NK-92 (cell line): ENCODE data around the gene MUC3A.
"Not testable (repeated sequence)": the region's sequence is repeated elsewhere in the genome, so short reads cannot be mapped to it uniquely, and the experiment has no call there.

ENCODE experiments used
- DNase-seq: peaks from one replicate; lab custom pipeline; 2025; ENCODE audit not compliant: unreplicated experiment; lab: John Stamatoyannopoulos, UW

MUC3A gene, protein sequence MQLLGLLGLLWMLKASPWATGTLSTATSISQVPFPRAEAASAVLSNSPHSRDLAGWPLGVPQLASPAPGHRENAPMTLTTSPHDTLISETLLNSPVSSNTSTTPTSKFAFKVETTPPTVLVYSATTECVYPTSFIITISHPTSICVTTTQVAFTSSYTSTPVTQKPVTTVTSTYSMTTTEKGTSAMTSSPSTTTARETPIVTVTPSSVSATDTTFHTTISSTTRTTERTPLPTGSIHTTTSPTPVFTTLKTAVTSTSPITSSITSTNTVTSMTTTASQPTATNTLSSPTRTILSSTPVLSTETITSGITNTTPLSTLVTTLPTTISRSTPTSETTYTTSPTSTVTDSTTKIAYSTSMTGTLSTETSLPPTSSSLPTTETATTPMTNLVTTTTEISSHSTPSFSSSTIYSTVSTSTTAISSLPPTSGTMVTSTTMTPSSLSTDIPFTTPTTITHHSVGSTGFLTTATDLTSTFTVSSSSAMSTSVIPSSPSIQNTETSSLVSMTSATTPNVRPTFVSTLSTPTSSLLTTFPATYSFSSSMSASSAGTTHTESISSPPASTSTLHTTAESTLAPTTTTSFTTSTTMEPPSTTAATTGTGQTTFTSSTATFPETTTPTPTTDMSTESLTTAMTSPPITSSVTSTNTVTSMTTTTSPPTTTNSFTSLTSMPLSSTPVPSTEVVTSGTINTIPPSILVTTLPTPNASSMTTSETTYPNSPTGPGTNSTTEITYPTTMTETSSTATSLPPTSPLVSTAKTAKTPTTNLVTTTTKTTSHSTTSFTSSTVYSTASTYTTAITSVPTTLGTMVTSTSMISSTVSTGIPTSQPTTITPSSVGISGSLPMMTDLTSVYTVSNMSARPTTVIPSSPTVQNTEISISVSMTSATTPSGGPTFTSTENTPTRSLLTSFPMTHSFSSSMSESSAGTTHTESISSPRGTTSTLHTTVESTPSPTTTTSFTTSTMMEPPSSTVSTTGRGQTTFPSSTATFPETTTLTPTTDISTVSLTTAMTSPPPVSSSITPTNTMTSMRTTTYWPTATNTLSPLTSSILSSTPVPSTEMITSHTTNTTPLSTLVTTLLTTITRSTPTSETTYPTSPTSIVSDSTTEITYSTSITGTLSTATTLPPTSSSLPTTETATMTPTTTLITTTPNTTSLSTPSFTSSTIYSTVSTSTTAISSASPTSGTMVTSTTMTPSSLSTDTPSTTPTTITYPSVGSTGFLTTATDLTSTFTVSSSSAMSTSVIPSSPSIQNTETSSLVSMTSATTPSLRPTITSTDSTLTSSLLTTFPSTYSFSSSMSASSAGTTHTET (N-terminal part only)

DNA sequence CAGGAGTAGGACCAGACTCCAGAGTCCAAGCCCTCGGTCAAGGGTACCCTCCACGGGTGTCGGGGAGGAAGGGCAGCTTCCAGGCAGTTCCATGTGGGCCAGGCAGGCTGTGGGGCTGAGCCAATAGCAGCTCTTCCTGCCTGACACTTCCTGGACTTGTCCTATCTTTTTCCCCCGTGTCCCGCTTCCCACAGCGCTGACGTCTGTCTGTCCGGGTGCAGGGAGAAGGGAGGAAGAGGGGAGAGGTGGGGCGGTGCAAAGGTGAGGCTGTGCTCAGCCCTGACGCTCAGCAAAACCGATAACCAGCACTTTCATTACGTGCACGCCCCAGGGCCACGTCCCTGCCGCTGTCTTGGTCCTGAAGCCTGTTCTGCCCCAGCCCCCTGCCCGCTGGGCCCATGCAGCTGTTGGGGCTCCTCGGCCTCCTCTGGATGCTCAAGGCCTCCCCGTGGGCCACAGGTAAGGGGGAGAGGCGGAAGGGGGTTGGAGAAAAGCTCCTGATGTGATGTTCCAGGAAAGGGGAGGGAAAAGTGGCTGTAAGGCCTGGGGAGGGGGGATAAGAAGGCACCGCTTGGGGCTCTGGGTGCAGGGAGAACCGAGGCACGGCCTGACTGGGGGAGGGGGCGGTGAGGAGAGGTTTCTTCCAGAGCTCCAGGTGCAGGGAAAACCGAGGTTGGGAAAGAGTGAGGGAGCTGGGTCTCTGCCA is at the start of gene MUC3A:
Gene MUC3A (plus strand): TSS at position 308 of the 706 bp plus-strand sequence. CDS start 91 bp downstream, at position 399.
- no peak for DNase-seq

DNA sequence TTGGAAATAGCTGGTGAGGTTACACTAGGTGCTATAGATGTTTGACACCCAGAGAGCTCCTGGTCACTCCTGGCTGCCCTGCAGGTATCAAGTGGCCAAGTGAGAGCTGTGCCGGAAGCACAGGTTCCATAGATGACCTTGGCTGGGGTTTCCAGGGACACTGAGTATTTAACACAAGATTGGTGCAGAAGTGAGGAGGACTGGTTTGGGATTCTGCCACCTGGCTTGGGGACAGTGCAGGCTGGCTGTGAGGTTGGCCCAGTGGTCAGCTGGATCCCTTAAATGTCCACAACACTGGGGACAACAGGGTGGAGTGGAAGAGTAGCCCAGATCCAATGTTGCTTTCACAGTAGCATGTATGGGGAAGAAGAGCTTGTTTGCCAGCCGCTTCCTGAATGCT is 48.4 kb upstream of the MUC3A start:
- no peak for DNase-seq

DNA sequence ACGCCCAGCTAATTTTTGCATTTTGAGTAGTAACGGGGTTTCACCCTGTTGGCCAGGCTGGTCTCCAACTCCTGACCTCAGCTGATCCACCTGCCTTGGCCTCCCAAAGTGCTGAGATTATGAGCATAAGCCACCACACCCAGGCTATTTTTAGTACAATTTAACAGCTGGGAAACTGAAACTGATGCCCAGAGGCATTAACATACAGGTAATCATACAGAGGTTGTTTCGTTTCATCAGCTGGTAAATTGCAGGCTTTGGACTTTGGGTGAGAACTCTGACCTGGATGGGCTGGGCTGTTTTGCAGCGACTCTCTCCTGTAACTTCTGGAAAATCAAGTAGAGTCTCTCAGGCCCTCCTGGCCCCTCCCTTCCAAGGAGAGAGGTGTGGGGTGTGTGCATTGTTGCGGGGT is 47.4 kb upstream of the MUC3A start:
- DNase-seq, result no peak

DNA sequence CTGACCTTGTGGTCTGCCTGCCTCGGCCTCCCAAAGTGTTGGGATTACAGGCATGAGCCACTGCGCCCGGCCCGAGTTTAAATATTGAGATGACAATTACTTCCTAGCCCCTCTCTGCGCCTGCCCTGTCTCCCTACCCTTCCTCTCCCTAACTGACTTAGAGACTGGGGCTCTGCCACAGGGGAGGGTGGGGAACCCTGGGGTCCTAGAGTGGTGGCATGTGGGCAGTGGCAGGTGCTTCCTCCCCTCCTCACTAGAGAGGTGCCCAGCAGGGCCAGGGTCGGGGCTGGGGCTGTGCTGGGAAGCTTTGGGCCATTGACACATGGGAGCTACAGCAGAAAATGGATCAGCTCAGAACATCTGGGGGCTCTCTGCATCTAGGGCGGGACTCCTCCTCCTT is 46.7 kb upstream of the MUC3A start:
- DNase-seq, result no peak

DNA sequence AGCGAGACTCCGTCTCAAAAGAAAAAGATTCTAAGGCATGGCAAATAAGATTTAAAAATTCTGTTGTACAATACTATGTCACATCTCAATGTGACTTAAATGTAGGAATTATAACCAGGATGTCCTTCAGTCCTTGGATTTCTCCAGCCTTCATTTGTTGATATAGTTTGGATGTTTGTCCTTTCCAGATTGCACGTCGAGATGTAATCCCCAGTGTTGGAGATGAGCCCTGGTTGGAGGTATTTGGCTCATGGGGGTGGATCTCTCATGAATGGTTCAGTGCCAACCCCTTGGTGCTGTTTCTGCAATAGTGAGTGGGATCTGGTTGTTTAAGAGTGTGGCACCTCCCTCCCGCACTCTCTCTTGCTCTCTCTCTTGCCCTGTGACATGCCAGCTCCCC is 40.8 kb upstream of the MUC3A start:
- DNase-seq, result no peak

DNA sequence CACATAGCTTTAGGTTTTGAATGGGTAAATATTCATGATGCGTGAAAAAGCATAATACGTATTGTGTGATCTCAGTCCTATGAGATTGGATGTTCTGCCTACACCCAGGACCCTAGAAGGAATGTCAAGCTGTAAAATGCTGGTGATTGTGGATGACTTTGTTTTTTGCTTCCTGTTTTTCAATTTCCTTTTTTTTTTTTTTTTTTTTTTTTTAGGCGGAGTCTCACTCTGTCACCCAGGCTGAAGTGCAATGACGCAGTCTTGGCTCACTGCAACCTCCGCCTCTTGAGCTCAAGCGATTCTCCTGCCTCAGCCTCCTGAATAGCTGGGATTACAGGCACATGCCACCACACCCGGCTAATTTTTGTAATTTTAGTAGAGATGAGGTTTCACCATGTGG is 38.9 kb upstream of the MUC3A start:
- DNase-seq, result not testable (repeated sequence)

DNA sequence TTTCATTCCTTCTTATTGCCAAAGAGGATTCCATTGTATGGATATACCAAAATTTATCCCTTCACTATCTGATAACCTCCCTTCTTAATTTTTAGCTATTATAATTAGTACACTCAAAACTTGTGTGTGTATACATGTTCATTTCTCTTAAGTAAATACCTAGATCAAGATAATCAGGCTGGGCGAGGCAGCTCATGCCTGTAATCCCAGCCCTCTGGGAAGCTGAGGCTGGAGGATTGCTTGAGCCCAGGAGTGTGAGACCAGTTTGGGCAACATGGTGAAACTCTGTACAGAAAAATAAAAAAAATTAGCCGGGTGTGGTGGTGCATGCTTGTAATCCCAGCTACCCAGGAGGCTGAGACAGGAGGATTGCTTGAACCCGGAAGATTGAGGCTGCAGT is 37.9 kb upstream of the MUC3A start:
- DNase-seq, result no peak

DNA sequence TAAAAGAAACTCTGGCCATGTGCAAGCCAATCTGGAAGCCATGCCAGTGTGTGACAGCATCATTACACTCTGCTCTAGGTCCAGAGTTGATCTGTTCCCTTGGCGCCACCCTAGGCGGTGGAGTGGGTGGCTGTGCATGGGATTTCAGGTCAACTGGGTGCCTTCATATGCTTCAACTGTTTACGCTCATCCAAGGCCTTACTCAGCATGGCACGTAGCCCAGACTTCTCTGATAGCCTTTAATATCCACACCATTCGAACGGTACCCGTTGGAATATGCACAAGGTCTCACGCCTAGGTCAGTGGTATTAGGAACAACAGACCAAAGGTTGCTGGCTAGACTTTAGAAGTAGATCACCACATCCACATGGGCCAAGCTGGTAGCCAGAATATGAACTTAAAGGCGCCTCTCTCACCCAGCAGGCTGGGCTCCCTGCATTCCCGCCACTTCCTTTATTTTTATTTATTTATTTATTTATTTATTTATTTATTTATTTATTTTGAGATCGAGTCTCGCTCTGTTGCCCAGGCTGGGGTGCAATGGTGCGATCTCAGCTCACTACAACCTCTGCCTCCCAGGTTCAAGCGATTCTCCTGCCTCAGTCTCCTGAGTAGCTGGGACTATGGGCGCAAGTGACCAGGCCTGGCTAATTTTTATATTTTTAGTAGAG is 35.0 kb upstream of the MUC3A start:
- DNase-seq, result no peak

DNA sequence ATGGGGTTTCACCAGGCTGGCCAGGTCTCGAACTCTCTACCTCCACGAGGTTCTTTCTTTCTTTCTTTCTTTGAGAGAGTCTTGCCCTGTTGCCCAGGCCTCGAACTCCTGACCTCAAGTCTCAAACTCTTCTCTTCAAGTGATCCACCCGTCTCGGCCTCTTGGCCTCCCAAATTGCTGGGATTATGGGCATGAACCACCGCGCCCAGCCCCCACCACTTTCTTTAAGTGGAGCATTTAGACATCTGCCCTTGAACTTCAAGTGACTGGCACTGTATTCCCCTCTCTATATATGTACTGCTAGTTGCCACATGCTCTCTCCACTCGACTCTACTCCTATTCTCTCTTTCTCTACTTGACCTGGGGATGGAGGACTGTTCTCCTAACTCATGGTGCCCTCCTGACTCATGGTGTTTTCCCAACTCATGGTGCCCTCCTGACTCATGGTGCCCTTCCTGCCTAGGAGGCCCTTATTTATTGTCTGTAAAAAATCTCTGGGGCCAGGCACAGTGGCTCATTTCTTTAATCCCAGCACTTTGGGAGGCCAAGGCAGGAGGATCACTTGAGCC is 34.4 kb upstream of the MUC3A start:
- no peak for DNase-seq

DNA sequence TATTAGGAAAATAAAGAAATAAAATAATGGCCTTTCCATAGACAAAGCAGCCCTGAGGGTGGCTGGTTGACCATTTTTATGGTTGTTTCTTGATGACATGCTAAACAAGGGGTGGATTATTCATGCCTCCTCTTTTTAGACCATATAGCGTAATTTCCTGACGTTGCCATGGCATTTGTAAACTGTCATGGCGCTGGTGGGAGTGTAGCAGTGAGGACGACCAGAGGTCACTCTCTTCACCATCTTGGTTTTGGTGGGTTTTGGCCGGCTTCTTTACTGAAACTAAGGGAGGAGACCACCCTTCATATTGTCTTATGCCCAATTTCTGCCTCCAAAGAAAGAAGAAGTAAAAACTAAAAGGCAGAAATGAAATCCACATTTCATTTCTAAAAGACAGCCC is 30.0 kb upstream of the MUC3A start:
- DNase-seq, result not testable (repeated sequence)

DNA sequence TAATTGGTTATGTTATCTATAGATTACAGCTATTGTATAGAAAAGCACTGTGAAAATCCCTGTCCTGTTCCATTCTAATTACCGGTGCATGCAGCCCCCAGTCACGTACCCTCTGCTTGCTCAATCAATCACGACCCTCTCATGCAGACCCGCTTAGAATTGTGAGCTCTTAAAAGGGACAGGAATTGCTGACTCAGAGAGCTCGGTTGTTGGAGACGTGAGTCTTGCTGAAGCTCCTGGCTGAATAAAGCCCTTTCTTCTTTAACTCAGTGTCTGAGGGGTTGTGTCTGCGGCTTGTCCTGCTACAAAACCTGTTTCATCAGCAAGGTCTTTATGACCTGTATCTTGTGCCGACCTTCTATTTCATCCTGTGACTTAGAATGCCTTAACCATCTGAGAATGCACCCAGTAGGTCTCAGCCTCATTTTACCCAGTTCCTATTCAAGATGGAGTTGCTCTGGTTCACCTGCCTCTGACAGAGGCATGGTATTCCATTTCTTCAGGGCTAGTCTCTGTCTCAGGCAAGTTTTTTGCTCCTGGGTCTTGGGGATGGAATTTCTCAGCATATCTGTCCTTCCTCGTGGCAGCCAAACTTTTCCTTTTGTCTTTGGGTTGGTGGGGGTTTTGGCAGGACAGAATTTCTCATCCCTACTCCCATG is 29.4 kb upstream of the MUC3A start:
- DNase-seq, result not testable (repeated sequence)

DNA sequence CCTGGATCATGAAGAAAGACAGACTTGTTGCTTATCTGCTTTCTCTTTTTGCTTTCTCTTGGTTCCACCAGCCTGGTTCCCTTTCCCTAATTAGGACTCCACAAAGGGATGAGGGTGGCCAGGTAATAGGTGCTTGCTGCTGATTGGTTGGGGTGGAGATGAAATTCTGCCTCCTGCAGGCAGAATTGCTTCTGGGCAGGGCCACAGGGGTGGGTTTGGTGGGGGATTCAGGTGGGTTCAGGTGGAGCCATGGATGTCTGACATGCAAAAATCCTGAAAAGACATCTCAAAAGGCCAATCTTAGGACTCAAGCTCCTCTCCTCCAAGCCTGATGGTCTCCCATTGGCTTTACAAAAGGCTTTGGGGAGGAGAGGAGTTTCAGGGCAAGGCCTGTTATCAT is 28.3 kb upstream of the MUC3A start:
- DNase-seq, result no peak

DNA sequence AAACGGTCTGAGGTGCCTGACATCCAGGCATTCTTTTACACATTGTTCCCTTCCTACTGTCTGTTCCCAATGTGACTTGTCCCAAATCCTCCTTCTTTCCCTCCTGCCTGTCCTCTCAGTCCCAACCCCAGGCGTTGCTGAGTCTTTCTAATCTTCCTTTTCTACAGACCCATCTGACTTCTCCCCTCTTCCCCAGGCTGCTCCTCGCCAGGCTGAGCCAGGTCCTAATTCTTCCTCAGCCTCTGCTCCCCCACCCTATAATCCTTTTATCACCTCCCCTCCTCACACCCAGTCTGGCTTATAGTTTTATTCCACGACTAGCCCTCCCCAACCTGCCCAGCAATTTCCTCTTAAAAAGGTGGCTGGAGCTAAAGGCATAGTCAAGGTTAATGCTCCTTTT is 25.7 kb upstream of the MUC3A start:
- not testable (repeated sequence) for DNase-seq

DNA sequence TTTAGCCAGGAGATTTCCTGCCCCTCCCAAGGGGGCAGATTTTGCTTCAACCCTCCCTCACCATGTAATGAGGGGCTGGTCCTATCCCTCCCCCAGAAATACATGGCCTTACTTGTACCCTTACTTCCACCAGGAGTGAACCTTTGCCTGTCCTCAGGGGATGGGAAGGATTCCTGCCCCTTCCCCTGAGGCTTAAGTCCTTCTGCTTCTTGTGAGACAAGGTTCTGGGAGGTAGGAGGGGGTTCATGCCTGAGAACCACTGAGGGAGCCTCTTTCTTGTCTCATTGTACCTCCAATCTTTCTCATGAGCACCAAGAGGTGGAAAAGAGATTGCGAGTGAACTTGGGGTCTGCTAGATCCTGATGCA is 19.5 kb upstream of the MUC3A start:
- DNase-seq, result no peak

DNA sequence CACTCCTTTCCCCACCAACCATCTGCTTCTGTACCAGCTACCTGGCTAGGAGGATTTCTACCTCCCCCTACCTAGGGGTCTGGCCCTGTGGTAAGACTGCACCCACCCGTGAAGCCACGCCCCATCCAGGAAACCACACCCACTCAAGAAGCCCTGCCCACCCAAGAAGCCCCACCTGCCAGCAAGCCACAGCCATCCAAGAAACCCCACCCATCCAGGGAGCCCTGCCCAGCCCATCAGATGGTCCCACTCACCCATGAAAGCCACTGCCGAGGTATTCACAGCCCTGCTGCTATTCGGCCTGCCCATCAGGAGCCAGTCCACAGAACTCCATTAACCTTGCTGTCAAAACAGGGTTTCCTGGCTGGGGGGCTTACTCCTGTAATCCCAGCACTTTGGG is 15.6 kb upstream of the MUC3A start:
- no peak for DNase-seq

DNA sequence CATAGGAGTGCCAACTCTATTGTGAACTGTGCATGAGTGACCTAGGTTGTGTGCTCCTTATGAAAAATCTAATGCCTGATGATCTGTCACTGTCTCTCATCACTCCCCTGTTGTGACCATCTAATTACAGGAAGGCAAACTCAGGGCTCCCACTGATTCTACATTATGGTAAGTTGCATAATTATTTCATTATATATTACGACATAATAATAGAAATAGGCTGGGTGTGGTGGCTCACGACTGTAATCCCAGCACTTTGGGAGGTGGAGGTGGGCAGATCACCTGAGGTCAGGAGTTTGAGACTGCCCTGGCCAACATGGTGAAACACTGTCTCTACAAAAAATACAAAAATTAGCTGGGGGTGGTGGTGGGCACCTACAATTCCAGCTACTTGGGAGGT is 14.0 kb upstream of the MUC3A start:
- not testable (repeated sequence) for DNase-seq

DNA sequence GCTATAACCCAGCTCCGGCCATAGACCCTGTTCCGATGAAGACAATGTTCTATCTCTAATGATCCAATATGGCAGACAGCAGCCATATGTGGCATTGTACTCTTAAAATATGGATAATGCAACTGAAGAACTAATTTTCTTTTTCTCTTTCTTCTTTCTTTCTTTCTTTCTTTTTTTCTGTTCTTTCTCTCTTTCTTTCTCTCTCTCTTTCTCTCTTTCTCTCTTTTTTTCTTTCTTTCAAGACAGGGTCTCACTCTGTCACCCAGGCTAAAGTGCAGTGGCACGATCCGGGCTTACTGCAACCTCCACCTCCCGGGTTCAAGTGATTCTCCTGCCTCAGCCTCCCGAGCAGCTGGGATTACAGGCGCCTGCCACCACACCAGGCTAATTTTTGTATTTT is 13.2 kb upstream of the MUC3A start:
- DNase-seq, result not testable (repeated sequence)

DNA sequence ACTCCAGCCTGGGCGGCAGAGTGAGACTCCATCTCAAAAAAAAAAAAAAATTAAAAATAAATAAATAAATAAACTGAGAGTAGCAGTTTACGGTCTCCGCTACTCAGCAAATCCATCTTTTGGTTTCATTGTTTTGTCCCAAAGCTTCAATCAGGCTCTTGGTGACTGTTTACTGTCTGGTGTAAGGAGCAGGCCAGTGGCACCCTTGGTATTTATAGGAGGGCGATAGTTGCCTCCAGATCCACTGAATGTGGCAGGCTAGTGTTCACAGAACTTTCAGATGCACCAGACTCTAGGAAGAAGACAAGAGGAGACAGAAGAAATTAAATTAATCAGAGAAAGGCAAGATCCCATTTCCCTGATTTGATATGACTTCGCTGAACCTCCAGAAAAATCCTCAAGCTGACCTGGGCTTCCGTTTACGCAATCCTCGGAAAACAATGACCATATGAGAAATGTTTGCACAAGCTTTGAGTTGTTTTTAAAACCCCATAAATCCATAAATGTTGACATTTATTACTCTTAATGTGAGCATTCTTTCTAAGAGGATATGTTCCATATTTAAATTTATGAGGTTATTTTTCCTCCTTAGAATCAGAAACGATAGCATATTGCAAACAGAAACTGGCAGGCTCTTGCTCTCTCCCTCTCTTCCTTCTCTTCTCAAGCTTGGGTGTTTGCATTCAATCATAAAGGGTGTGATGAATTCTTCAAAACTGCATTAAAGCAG is 7.1 kb upstream of the MUC3A start:
- DNase-seq, result no peak

DNA sequence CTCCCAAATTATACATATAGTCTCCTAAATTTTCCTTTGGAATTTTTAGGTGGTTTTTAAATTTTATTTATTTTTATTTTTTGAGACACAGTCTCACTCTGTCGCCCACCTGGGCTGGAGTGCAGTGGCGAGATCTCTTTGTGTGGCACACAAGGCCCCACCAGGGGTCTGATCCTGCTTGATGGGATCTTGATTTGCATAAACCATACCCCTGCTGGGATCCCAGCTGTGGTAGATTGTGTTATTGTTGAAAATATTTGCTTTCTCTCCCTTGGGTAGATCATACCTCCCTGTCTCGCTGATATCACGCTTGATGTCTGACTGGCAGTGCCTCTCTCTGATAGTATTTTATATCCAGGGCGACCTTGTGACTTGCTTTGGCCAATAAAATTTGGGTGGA is 5.6 kb upstream of the MUC3A start:
- DNase-seq, result no peak
